NB4 (cell line): ENCODE measurements around the gene L1CAM.
A peak's percentile ranks its signal among the peaks of the same experiment; 100 is the strongest.

Source experiments
- DNase-seq: peaks from one replicate; pipeline ENCODE4 v3.0.0; 2010; ENCODE audit warnings: low read depth
- H3K4me3 ChIP-seq: one replicate; pipeline ENCODE4 v1.5.1; 2011; ENCODE audit warnings: mild to moderate bottlenecking, low read depth, low read length, moderate library complexity
- CTCF ChIP-seq: IDR thresholded peaks from one replicate; pipeline ENCODE4 v1.5.1; 2012; ENCODE audit warnings: low read depth, low read length
- MAX ChIP-seq: IDR thresholded peaks from 2 replicates; pipeline ENCODE4 v1.6.1; 2011; ENCODE audit warnings: low read depth, low read length
- MYC ChIP-seq: IDR thresholded peaks from 2 replicates; pipeline ENCODE4 v1.6.1; 2011; ENCODE audit warnings: low read depth, low read length
- POLR2A ChIP-seq: IDR thresholded peaks from 2 replicates; pipeline ENCODE4 v1.6.1; 2011; ENCODE audit warnings: mild to moderate bottlenecking; ENCODE audit not compliant: insufficient read length; ENCODE audit errors: extremely low read depth

L1CAM gene

GRCh38 chrX:153829799-153830639 is 56.0 kb downstream of the L1CAM start, which contains the start of gene PDZD4:
Gene PDZD4, minus strand, starts transcription at chrX:153830544. Its CDS starts 246 bp downstream, at chrX:153830298.
- peak; percentile 27 for DNase-seq
- no peak for TF ChIP-seq POLR2A
- TF ChIP-seq MAX, result no peak
- no peak for TF ChIP-seq MYC
- TF ChIP-seq CTCF, result no peak
- no peak within 1 kb of the TSS for H3K4me3 ChIP-seq

- no peak for TF ChIP-seq MAX
- no peak for TF ChIP-seq CTCF
- TF ChIP-seq POLR2A, result no peak
- no peak for TF ChIP-seq MYC
- no peak for DNase-seq
- no peak overlapping the region for H3K4me3 ChIP-seq
Measured at GRCh38 chrX:153829549-153829798, 56.5 kb downstream of the L1CAM start.

- no peak overlapping the region for H3K4me3 ChIP-seq
- TF ChIP-seq MYC (no peak), MAX (no peak), POLR2A (no peak), CTCF (no peak)
- DNase-seq, result no peak
Measured at GRCh38 chrX:153828723-153829548, 57.0 kb downstream of the L1CAM start.

- DNase-seq, result no peak
- TF ChIP-seq MAX (no peak), MYC (no peak), POLR2A (no peak), CTCF (no peak)
- H3K4me3 ChIP-seq, result no peak overlapping the region
Measured at GRCh38 chrX:153828308-153828707, 57.7 kb downstream of the L1CAM start.

GRCh38 chrX:153827903-153828302 is 58.1 kb downstream of the L1CAM start:
- no peak overlapping the region for H3K4me3 ChIP-seq
- TF ChIP-seq POLR2A, result no peak
- no peak for TF ChIP-seq MAX
- no peak for TF ChIP-seq CTCF
- DNase-seq, result no peak
